ENCODE measurements around the gene SLC6A3.
"Not testable (repeated sequence)": the region's sequence is repeated elsewhere in the genome, so short reads cannot be mapped to it uniquely, and the experiment has no call there.

The SLC6A3 gene

DNA sequence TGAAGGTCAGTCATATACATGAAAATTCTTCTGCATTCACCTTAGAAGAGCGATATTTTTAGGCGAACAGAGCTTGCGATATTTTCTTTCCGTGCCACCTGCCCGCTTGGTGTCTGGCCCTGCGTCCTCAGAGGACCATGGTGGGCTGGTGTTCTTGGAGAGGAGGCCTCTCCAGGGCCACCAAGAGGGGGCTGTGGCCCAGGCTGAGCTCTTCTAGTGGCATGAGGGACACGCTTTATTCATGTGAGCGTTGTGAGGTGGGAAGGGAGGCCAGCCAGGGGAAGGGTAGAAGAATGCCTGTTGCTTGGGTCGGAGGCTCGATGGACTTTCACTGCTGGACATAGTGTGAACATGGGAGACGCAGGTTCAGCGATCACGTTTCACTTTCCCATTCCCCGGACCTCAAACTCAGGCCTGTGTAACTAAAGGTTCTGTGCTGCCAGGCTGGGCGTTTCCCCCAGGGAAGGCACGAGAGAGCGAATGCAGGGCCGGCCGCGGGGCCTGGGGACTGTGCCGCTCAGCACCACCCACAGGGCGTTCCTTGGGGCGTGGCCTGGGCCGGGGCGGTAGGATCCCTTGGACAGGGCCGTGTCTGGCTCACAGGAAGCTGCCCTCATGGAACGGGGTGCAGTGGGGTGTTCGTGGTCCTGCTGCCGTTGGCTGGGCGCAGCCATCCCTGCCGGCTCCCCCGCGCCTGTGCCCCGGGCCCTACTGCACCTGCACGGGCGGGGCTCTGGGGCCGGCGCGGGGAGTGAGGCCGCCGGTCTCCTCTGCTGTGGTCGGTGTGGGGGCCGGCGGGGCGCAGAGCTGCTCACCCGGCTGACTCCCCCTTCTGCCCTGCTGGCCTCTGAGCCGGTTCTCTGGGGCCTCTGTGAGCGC lies 59.6 kb downstream of the SLC6A3 start:
- peak; percentile 80 to 85 for DNase-seq

DNA sequence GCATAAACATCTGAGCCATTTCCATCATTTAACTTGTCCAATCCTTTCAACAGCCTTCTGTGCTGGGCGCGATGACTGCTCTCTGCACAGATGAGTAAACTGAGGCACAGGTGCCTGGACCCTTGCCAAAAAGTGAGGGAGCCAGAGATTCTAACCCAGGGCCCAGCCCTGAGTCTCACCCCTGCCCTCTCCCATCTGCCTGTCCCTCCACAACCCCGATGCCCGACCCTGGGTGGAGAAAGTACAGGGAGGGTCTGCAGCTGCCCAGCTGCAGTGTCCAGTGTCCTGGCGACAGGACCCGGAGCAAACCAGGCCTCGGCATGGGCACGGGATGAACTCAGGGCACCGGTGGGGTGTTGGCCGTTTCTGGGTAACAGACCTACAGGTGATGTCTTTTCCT lies 60.7 kb downstream of the SLC6A3 start:
- DNase-seq = no peak

DNA sequence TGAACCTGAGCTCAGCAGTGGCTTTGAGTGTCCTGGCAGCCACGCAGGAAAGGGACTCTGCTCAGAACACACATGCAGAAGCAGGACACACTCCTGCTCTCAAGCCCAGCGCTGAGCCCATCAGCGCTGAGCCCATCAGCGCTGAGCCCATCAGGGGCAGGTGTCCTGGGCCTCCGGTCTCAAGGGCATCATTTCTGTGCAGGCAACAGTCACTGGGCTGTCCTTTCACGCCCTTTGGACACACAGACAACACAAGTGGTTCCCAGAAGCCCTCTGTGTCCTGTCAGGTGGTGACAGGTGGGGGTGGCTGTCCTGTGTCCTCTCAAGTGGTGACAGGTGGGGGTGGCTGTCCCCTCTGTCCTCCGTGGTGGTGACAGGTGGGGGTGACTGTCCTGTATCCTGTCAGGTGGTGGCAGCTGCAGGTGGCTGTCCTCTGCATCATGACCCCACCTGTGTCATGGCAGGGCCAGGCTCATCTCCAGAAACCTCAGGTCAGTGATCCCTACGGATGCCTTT lies 61.3 kb downstream of the SLC6A3 start:
- no peak for DNase-seq

DNA sequence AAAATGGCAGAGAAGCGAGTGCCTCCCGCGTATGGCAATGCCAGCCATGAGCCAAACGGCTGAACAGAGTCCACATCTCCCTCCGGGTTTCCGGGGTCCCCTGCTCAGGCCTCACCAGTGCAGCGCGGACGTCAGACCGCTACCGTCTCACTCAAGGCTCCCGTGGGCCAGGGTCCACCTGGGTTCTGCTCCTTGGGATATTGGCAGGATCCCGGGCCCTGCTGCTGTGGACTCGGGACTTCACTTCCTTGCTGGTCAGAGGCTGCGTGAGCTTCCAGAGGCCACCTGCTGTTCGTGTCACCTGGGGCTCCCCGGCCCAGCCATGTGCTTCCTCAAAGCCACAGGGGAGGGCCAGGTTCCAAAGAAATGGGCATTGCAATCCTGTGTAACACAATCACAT lies 61.9 kb downstream of the SLC6A3 start:
- DNase-seq = no peak

DNA sequence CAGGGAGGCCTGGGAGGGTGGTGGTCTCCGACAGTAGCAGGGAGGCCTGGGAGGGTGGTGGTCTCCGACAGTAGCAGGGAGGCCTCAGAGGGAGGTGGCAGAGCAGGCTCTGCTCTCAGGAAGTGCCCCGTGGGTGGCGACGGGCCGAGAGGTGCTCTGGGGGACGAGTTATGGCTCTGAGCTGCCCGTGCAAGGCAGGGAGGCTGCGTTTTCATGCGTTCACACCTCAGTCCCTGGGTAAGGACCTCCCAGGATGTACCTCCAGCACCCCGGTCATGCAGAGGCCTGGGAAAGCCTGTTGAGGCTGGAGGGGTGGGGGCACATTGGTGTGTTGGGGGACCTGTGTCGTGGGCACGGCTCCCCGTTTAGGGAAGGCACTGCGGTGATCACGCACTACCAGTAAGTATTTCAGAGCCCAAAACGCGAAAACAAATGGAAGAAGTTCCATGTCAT lies 63.0 kb downstream of the SLC6A3 start:
- DNase-seq = no peak

DNA sequence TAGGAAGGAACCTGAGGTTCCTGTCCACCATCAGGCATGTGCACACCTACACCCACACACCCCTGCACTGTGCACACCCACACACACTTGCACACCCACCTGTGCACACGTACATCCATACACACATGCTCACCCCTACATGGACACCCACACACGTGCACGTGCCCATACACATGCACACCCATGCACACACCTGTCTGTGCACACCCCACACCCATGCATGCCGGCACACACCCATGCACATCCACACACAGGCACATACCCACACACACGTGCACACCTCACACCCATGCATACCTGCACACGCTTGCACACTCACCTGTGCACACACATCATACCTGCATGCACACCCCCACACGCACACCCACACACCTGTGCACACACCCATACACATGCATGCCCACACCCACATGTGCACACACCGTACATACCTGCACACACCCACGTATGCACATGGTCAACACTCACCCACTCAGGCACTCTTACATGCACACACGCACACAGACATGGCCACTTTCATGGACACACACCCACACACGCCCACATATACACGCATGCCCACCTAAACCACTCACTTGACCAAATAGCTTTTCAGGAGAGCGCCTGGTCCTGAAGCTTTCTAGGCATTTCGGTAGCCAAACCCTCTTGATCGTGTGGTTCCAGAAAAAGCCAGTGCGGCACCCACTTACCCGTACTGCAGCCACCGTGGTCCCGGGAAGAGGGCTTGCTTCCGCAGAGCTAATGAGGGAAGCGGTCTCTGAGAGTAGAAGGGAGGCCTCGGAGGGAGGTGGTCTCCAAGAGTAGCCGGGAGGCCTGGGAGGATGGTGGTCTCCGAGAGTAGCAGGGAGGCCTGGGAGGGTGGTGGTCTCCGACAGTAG lies 63.6 kb downstream of the SLC6A3 start:
- no peak for DNase-seq

DNA sequence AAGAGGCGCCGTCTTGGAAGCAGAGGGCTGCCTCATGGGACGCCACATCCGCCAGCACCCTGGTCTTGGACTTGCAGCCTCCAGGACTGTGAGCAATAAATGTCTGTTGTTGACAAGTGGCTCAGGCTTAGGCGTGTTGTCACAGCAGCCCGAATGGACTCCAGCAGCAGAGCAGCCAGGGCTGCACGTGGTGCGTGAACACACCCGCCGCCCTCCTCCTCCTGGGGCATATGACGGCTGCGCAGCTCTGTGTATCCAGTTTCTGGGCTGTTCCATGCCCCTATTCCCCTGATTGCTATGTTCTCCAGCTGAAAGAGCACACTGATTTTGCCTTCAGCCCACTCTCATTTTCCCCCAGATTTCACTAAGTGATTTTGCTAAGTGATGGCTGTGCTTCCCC lies 64.3 kb downstream of the SLC6A3 start:
- no peak for DNase-seq

DNA sequence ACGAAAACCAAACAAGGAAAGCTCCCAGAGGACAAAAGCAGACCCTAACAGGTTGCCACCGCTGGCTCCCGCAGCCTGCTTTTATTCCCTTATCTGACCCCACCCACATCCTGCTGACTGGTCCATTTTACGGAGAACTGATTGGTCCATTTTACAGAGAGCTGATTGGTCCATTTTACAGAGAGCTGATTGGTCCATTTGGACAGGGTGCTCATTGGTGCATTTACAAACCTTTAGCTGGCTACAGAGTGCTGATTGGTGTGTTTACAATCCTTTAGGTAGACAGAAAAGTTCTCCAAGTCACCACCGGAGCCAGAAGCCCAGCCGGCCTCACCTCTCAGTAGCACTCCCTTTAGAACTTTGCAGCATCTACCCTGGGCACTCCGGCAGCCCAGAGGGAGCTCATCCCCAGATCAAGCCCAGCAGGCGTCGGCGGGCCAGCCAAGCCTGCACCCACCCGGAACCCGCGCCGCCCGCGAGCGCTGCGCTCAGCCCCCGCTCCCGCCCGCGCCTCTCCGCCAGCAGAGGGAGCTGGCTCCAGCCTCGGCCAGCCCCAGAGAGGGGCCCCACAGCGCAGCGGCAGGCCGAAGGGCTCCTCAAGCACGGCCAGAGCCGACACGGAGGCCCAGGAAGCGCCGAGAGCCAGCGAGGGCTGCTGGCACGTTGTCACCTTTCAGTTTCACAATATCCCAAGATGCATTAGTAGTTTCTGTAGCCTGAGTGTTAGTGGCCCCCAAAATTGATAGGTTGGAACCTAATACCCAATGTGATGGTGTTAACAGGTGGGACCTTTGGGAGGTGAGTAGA lies 65.0 kb downstream of the SLC6A3 start:
- DNase-seq = peak; percentile 7

DNA sequence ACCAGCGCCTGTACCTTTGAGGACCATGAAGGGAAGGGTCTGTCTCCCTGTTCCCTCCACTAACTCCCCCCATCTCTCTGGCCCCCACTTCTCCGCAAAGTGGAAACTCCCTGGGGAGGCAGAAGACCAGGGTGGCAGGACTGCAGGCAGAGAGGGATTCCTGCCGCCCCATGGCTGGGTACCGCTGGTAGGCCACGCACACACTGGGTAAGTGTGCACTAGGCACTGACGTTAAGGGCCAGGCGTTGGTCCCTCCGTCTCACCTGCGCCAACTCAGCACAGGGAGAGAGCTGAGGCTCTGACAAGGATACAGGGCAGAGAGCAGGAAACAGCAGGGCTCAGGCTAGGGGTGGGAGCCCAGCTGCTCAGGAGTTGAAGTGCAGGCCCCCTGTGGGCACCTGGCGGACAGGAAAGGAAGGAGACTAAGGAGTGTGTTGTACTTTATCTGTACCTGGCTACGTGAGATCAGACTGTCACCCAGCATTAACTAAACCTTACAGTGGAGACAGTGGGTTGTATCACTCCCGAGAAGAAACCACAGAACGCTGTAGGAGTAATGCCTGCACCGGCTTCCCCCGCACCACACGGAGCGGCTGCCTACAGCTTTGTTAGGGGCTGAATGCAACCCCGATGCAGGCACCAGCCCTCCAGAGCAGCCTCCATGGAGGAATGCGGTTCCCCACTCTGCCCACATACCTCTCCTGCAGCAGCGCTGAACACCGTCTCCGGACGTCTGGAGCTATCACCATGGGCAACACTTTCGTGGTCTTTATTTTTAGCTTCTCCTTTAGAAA lies 66.2 kb downstream of the SLC6A3 start:
- no peak for DNase-seq

DNA sequence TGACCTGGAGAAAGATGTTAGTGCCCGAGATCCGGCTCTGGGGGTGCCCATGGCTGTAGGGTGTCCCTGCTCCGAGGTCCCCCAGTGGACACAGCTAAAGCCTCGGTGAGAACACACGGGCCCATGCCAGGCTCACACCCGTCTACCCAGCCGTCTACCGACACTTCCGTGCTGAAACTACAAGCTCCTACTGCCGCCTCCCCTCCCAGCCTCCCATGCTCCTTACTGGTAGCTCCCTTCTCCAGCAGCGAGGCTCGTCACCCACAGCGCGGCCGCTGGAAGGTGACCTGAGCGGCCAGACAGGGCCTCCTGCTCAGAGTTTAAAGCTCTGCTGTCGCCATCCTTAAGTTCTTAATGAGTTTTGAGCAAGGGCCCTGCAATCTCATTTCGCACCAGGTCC lies 67.1 kb downstream of the SLC6A3 start:
- no peak for DNase-seq

DNA sequence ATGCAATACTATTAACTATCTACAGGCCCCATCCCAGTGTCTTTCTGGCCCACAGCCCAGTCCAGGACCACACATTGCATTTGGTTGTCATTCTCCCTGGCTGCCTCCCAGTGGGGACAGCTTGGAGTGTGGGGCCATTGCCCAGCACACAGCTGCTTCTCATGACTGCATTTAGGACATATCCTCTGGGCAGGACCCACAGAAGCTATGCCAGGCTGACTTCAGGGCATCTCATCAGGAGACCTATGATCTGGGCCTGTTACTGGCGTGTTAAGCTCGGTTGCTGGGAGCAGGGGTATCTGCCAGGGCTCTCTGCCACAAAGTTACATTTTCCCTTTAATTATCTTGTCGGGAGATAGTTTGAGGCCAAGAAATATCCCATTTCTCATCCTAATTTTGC lies 68.3 kb downstream of the SLC6A3 start:
- DNase-seq = no peak

DNA sequence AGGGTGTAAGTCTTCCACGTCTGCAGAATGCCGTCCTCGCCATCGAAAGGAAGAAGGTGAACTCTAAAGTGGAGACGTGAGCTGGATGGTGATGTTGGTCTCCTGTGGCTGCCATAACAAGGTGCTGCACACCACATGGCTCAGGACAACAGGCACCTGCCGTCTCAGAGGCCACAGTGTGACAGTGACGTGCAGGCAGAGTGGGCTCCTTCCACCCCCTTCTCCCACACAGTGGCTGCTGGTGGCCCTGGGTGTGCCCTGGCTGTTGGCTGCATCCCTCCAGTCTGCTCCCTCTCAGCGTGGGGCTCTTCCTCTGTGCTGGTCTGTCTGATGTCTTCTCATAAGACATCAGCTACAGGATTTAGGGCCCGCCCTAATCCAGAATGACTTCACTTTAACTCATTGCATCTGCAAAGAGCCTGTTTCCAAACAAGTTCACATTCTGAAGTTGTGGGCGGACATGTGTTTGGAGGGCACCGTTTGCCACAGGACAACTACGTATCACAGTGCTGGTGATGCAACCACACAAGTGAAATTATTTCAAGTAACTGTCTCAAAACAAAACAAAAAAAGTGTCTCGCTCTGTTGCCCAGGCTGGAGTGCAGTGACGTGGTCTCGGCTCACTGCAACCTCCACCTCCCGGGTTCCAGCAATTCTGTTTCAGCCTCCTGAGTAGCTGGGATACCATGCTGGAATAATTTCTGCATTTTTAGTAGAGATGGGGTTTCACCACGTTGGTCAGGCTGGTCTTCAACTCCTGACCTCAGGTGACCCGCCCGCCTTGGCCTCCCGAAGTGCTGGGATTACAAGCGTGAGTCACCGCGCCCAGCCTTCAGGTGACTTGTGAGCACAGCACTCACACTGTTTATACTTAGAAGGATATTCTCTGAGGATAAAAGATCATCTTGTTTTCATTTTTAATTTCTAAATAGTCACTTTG lies 69.1 kb downstream of the SLC6A3 start:
- DNase-seq = peak in 1 of 2 donors; percentile 2

DNA sequence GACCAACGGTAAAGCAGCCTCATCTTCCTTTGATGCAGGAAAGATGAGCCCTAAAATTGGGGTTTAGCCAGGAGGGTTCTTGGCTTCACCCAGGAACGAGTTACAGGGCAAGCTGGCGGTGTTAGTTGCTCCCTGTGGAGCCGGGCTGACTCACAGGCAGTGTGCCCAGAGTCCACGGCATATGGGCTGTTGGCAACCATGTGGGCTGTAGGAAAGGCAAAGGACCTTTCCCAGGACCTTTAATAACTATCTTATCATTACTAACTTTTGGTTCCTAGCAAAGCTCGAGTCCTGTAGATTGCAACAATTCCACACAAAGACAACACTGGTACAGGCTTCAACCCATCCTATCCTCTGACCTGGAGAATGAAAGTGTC lies 70.6 kb downstream of the SLC6A3 start:
- DNase-seq = no peak

DNA sequence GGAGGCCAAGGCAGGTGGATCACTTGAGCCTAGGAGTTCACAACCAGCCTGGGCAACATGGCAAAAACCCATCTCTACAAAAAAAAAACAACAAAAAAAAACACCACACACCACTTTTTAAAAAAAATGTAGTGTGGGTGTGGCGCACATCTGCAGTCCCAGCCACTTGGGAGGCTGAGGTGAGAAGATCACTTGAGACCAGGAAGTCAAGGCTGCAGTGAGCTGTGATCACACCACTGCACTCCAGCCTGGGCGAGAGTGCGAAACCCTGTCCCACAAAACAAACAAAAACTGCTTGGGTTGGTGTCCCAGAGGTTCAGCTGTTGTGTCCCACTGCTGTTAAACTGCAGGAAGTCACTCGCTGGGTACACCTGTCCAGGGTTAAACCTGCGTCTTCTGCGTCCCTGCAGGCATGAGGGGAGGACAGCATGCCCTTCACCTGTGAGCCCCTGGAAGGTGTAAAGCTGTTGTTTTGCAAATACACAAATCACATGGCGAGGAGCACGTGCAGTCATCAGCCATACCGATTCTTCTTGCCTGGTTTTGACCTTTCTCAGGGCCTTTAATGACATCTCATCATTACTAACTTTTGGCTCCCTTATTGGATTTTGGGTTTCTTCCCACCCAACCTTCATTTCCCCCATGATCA lies 71.1 kb downstream of the SLC6A3 start:
- DNase-seq = no peak

DNA sequence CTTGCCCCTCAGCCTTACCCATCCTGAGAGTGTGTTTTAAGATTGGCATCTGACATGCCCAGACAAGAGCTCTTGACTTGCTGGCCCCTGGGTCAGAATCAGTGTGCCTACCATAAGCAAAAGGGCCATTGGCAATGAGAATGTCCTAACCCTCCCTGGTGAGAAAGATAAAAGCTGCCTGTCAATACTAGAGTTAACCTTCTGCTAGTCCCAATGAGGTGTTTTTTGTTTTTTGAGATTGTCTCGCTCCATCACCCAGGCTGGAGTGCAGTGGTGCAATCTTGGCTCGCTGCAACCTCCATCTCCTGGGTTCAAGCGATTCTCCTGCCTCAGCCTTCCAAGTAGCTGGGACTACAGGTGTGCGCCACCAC lies 73.3 kb downstream of the SLC6A3 start:
- DNase-seq = not testable (repeated sequence)

DNA sequence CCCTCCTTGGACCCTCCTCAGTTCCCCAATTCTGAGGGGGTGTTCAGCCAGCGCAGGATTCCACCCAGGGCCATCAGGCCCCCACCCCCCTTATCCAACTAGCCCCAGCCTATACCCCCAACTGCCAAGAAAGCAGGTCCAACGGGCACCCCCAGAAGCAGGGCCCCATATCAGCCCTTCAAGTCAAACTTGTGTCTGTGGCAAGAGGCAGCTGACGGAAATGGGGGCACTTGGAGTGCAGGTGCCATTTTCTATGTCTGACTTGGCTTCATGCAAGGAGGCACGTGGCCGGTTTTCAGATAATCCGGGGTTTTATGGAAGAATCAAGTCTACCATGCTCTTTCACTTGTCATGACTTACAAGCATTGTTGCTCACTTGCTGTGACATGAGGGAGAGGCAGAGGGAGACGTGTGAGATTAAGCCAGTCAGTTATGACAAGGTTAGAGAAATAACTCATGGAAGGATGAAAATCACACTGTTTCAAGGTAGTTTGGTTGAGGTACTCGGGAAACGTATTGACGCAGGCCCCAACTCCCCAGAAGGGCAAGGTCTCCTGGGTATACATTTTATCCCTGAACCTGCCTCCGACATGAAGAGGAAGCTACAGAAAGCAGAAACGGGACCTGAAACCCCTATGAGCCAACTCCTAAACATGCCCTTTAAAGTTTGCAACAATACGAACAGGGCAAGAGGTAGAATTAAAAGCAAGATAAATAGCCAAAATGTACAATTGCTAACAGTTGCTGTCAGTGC lies 73.8 kb downstream of the SLC6A3 start:
- no peak for DNase-seq

DNA sequence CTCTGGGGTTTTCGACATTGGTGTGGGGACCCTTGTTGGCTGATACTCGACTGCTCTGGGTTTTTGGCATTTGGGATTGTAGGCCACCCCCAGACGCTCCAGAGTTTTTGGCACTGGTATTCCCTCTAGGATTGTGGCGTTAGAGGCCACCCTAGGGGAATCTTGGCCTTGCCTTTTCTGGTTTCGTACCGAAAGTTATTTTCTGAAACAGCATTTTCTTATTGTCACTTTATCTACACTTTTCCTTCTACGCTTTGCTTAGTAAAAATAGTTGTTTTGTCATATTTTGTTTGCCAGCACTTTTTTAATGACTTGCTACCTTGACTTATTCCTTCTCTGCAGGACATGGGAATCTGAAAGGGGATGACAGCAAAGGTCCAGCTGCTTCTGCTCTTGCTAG lies 75.2 kb downstream of the SLC6A3 start:
- no peak for DNase-seq

DNA sequence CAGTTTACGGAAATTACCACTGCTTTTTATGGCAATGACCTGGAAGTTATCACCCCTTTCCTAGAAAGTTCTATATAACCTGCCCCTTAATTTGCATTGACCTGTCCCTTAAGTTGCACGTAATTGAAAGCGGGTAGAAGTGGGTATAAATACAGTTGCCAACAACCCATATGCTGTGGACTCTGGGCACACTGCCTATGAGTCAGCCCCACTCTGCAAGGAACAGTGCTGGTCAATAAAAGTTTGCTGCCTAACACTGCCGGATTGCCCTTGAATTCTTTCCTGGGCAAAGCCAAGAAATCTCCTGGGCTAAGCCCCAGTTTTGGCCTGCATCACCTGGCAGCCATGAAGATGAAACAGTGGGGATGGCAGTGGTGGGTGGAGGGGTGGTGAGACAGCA lies 76.5 kb downstream of the SLC6A3 start:
- DNase-seq = no peak

DNA sequence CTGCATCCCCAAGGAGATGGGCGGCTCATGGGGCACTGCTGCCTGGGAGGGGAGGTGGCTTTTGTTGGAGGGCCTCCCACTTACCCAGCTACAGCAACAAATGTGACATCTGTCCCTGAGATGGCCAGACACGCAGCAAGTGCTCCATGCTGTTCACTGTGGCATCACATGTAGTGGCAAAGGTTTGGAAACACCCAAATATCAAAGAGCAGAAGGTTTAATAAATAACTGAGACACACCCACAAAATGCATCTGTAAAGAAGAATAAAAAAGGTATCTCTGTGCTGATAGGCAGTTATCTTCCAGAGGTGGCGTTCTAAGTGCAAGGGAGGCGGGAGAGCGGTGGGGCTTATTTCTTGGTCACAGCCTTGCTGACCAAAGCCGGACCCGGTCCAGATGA lies 77.0 kb downstream of the SLC6A3 start:
- DNase-seq = no peak
